IPS-18c (cell line): Measurements from ENCODE around the gene VPS11.
"Not testable (repeated sequence)": the region's sequence is repeated elsewhere in the genome, so short reads cannot be mapped to it uniquely, and the experiment has no call there.

Source experiments
- H3K4me3 ChIP-seq: 2 replicates; pipeline ENCODE4 v1.7.0; 2013; ENCODE audit warnings: low read depth, mild to moderate bottlenecking, low read length, moderate library complexity; ENCODE audit not compliant: insufficient read depth
- H3K9me3 ChIP-seq: one replicate; pipeline ENCODE4 v1.6.1; 2013; ENCODE audit warnings: mild to moderate bottlenecking, low read length, moderate library complexity; ENCODE audit not compliant: control insufficient read depth, insufficient read depth

VPS11 gene

GRCh38 chr11:119091966-119092879 lies 24.6 kb downstream of the VPS11 start:
- H3K4me3 ChIP-seq = peak overlapping the region; percentile 91
- no peaks in the 10 kb centered on the region for H3K9me3 ChIP-seq

- no peaks in the 10 kb centered on the region for H3K9me3 ChIP-seq
- peak overlapping the region; percentile 91 for H3K4me3 ChIP-seq
Measured at GRCh38 chr11:119092880-119093842, 25.5 kb downstream of the VPS11 start.

- H3K9me3 ChIP-seq = no peaks in the 10 kb centered on the region
- peak overlapping the region; percentile 91 for H3K4me3 ChIP-seq
Measured at GRCh38 chr11:119093942-119094815, 26.6 kb downstream of the VPS11 start.

DNA sequence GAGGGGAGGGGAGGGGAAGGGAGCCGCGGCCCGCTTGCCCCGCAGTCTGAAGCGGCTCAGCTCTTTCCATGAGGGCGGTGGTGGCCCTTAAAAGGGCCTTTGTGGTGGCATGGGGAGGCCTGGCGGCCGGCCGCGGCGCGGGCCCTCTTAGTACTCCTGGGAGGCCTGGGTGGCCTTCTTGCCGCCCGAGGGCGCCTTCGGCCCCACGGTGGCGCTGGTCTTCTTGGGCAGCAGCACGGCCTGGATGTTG lies 27.1 kb downstream of the VPS11 start:
- no peaks in the 10 kb centered on the region for H3K9me3 ChIP-seq
- peak overlapping the region; percentile 91 for H3K4me3 ChIP-seq

DNA sequence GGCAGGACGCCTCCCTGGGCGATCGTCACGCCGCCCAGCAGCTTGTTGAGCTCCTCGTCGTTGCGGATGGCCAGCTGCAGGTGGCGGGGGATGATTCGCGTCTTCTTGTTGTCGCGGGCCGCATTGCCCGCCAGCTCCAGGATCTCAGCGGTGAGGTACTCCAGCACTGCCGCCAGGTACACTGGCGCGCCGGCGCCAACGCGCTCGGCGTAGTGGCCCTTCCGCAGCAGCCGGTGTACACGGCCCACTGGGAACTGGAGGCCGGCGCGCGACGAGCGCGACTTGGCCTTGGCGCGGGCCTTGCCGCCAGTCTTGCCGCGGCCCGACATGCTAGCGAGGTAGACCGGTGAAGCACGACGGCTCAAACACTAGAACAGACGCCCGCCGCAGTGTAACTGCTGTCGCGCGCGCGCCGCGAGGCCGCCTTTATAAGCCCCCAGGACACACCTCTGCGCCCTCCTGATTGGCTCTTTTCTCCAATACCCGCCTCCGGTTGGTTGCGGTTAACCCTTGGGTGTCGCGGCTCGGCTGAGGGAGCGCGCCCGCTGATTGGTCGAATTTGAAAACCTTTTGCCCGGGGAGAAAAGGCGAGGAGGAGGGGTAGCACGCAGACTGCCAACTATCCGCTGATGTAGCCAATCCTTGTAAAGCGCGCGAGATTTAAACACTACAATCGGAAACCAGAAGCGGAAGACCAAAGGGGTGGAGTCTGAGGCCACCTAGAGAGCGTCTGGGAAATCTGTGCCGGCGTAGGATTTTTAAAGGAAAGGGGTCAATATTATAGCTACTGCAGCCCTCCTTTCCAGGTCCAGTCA lies 27.7 kb downstream of the VPS11 start:
- peak overlapping the region; percentile 91 for H3K4me3 ChIP-seq
- H3K9me3 ChIP-seq = no peaks in the 10 kb centered on the region

- Histone ChIP-seq H3K9me3 (no peaks in the 10 kb centered on the region), H3K4me3 (no peak overlapping the region)
Measured at GRCh38 chr11:119099711-119100110, 32.1 kb downstream of the VPS11 start.

DNA sequence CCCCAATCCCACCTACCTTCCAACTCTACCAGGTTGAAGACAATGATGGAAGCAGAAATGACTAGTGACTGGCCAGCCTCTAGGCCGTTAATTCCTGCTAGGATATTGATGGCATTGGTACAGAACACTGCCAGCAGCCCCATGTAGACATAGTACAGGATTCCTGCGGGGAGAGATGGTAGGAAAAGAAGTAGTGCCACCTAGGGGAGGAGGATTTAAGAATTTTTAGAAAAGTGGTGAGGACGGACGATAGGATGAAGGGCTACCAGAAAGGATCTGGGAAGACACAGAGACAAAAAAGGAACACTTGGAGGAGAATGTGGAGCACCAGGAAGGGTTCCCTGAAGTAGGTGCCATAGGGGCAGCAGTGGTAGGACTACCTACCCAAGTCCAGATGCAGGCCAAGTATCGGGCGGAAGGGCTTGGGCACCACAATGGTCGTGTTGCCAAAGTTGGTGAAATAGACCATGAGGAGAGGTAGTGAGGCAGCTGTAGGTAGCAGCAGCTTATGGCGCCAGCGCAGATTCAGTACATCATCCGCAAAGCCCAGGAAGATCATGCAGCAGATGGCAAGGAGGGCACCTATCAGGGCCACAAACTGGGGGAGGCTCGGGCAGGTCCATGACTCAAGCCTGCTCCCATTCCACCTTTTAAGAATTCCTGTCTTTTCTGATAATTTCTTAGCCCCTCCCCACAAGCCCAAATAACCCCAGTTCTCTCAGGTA lies 32.8 kb downstream of the VPS11 start:
- Histone ChIP-seq H3K4me3 (peak overlapping the region; percentile 92), H3K9me3 (no peaks in the 10 kb centered on the region)

DNA sequence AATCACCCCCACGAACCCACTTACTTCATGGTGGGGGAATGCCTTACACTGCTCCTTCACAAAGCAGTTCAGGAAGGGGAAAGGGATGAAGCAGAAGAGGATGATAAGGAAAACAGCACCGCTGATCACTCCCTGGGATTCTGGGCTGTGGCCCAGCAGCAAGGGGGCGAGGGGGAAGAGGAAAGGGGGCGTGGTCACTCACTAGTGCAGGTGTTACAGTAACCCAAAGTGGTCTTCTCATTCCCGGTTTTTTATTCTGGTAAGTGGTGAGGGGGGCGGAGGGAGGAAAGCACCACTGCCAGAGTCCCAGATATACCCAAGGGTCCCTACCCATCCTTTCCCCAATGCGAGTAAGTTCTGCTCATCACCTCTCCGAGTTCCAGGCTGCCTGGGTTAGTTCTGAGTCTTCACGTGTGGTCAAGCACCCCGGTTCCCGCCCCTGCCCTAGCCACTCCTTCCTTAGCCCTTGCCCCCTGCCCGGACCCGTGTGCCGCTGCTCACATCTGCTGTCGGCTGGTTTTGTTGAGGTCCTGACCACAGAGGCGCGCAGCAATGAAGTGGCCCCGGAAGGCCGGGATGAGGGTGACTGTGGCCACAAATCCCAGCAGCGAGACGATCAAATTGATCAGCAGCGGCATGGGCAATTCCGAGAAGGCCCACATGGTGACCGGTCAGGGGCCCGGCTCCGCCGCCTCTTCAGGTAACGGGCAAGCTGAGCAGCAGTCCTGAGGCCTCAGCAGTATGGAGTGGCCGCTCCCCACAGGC lies 33.6 kb downstream of the VPS11 start:
- Histone ChIP-seq H3K4me3 (peak overlapping the region; percentile 92), H3K9me3 (no peaks in the 10 kb centered on the region)

DNA sequence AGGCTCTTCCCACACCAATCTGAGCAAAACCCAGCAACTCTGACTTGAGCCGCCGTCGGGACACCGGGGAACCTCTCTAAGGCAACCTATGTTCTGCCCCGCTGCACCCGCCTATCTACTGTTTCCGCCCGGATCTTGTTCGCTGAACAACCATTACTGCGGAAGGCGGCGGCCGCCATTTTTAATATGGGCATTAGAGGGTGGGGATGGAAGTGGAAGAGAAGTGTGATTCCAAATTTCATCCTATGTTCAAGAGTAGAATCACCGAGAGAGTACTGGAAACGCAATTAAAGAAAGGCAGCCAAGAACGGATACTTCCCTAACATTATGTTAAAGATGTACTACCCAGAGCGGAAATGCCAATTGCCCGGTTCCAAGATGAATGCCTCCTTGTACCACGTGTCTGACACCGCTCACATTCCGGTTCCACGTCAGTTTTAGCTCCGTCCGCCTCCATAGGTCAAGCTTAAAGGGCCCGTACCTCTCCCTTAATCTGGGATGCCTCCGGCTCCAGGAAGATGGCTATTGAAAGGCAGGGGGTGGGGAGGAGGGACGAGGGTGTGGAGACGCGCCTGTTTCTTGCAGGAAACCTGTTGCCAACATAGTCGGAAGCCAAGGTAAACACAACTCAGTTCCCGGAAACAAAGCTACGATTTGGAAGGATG lies 34.3 kb downstream of the VPS11 start, which contains the start of gene DPAGT1:
Gene DPAGT1 (minus strand): TSS at position 95 of the 665 bp plus-strand sequence. CDS start 198 bp downstream, outside the sequence.
- peak within 1 kb of the TSS; percentile 92 for H3K4me3 ChIP-seq
- H3K9me3 ChIP-seq = no peaks in the 10 kb centered on the region

- H3K9me3 ChIP-seq, H3K4me3 ChIP-seq: not testable (repeated sequence)
Measured at GRCh38 chr11:119103161-119103664, 35.6 kb downstream of the VPS11 start.

- Histone ChIP-seq H3K4me3 (no peak overlapping the region), H3K9me3 (no peaks in the 10 kb centered on the region)
Measured at GRCh38 chr11:119103793-119104192, 36.2 kb downstream of the VPS11 start.

DNA sequence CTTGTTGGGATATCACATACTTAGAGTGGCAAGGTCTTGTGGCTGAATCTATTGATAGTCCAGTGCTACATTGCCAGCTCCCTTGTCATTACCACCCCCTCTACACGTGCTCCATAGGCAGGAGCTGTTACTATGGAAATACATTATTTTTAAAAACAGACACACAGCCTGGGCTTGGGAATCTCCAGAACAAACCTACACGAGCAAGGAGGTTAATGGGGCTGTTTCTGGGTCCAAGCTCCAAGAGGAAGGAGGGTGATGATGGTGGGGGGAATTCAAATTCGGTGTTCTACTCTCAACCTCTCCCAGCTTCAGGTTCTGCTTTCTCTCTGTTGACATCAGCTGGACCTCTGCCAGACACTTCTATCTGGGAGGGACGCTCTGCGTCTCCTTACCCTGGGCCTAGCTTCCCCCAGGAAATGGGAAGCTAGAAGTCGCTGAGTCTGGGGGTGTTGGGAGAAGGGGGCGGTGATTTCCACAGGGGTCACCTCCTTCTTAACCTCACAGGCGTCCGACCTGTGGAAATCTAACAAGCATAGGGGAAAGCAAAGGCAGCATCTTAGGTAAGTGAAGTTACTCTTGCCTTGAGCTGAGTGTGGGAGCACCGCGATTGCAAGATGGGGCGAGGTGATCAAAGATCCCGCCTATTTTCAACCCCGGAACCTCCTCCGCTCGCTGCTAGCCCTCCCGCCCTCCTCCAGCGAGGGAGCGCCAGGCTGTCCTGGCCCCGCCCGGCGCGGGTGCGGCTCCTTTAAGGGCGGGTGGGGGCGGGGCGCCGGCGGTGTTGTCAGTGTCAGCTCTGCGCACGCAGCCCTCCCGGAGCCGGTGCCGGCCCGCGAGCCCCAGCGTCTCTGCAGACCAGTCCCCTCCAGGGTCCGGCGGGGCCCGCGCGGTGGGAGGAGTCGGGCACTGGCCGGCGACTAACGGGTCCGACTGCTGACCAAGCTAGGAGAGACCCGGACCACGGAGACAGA lies 39.2 kb downstream of the VPS11 start, which contains the start of gene C2CD2L:
Gene C2CD2L (plus strand): TSS at position 781 of the 974 bp plus-strand sequence. CDS start 398 bp downstream, outside the sequence.
- Histone ChIP-seq H3K9me3 (no peaks in the 10 kb centered on the region), H3K4me3 (peak within 1 kb of the TSS; percentile 91)

- no peaks in the 10 kb centered on the region for H3K9me3 ChIP-seq
- H3K4me3 ChIP-seq = peak overlapping the region; percentile 91
Measured at GRCh38 chr11:119107538-119108145, 40.0 kb downstream of the VPS11 start.
